ENCODE data around the gene MYLK. TPM values are rescaled to one million over a fixed set of nuclear protein-coding genes. Genes with fewer than 3 reads are reported as not detected.
"Not testable (repeated sequence)": the region's sequence is repeated elsewhere in the genome, so short reads cannot be mapped to it uniquely, and the experiment has no call there.

The MYLK gene
- total RNA-seq, 1 donor from 2014 or later: 26.6 TPM

DNA sequence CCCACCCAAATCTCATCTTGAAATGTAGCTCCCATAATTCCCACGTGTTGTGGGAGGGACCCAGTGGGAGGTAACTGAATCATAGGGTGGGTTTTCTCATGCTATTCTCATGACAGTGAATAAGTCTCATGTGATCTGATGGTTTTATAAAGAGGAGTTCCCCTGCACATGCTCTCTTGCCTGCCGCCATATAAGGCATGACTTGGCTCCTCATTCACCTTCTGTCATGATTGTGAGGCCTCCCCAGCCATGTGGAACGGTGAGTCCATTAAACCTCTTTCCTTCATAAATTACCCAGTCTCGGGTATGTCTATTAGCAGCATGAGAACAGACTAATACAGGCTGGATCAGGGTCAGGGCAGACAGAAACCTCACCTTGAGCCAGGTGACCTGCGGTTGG, 145.6 kb downstream of the MYLK start:
- H3K9ac ChIP-seq (ENCODE audit: low read depth in 1 of 3, low read length in 3 of 3); H3K27ac ChIP-seq (ENCODE audit: low read depth, low read length); H3K27me3 ChIP-seq (ENCODE audit: control insufficient read depth in 3 of 3, insufficient read depth in 3 of 3, low read length in 3 of 3); H3K4me3 ChIP-seq (ENCODE audit: low read length in 3 of 3); H3K4me1 ChIP-seq (ENCODE audit: control insufficient read depth in 3 of 3, insufficient read depth in 3 of 3, low read length in 3 of 3); H3K36me3 ChIP-seq (ENCODE audit: control insufficient read depth in 3 of 3, insufficient read depth in 3 of 3, low read length in 3 of 3); H3K9me3 ChIP-seq (ENCODE audit: control insufficient read depth in 3 of 3, low read length in 3 of 3): not testable (repeated sequence)

GRCh38 chr3:123737168-123737567, 147.0 kb downstream of the MYLK start:
- Histone ChIP-seq H3K4me3 (ENCODE audit: low read length in 3 of 3) (no peak overlapping the region), H3K4me1 (ENCODE audit: control insufficient read depth in 3 of 3, insufficient read depth in 3 of 3, low read length in 3 of 3) (no peaks in the 10 kb centered on the region), H3K27ac (ENCODE audit: low read depth, low read length) (no peak overlapping the region), H3K27me3 (ENCODE audit: control insufficient read depth in 3 of 3, insufficient read depth in 3 of 3, low read length in 3 of 3) (no peaks in the 10 kb centered on the region), H3K9me3 (ENCODE audit: control insufficient read depth in 3 of 3, low read length in 3 of 3) (no peaks in the 10 kb centered on the region), H3K9ac (ENCODE audit: low read depth in 1 of 3, low read length in 3 of 3) (no peak overlapping the region), H3K36me3 (ENCODE audit: control insufficient read depth in 3 of 3, insufficient read depth in 3 of 3, low read length in 3 of 3) (no peaks in the 10 kb centered on the region)

DNA sequence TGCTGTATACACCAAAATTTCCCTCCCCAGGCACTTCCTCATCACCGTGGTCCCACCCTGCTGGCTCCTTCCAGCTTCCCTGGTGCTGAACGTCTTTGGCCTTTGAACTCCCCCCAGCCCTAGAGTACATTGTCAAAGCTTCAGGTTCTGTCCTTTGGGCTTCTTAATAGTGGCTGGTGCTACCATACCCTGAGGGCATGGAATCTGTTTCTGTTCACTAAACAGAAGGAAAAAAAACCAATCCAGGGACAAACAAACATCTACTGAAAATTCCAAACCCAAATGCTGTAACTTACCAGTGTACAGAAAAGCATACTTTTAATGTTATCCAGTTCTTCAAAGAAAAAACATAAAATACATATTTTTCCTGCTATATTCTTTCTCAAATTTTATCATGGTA, 148.7 kb downstream of the MYLK start:
- H3K36me3 ChIP-seq (ENCODE audit: control insufficient read depth in 3 of 3, insufficient read depth in 3 of 3, low read length in 3 of 3): no peaks in the 10 kb centered on the region
- no peaks in the 10 kb centered on the region for H3K27me3 ChIP-seq (ENCODE audit: control insufficient read depth in 3 of 3, insufficient read depth in 3 of 3, low read length in 3 of 3)
- no peaks in the 10 kb centered on the region for H3K9me3 ChIP-seq (ENCODE audit: control insufficient read depth in 3 of 3, low read length in 3 of 3)
- H3K27ac ChIP-seq (ENCODE audit: low read depth, low read length): no peak overlapping the region
- no peak overlapping the region for H3K4me3 ChIP-seq (ENCODE audit: low read length in 3 of 3)
- H3K9ac ChIP-seq (ENCODE audit: low read depth in 1 of 3, low read length in 3 of 3): no peak overlapping the region
- H3K4me1 ChIP-seq (ENCODE audit: control insufficient read depth in 3 of 3, insufficient read depth in 3 of 3, low read length in 3 of 3): no peaks in the 10 kb centered on the region

GRCh38 chr3:123734527-123734902, 149.6 kb downstream of the MYLK start:
- H3K9ac ChIP-seq (ENCODE audit: low read depth in 1 of 3, low read length in 3 of 3): no peak overlapping the region

DNA sequence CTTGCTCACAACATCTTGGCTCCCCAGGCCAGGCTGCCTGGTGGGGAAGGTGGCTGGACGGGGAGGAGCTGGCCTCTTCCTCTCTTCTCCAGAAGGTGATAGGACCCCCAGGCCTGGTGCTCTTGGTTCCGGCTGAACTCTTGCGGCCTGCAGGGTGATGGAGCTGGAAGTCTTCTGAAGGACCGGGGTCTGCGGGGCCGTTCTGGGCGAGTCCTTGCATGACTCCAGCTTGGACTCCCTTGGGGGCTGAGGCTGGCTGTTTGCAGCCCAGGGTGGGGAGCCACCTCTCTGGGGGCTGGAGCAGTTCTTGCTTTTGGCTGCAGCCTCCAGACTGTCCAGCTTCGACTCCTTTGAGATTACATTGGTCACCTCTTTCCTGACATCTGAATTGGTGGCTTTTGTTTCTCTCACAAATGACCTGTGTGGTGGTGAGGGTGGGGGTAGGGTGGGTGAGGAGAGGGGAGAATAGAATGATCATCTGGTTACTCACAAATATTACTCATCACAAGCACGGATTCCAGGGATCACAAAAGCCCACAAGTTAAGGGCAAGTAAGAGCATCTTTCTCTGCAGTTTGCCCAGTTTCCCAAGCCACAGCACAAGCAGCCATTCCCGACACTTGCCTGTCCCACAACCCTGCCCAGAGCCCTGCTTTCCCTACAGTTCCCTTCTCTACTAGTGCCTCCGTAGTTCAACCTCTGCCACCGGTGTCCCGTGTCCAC, 150.2 kb downstream of the MYLK start:
- H3K27me3 ChIP-seq (ENCODE audit: control insufficient read depth in 3 of 3, insufficient read depth in 3 of 3, low read length in 3 of 3): no peaks in the 10 kb centered on the region
- H3K27ac ChIP-seq (ENCODE audit: low read depth, low read length): no peak overlapping the region
- H3K4me1 ChIP-seq (ENCODE audit: control insufficient read depth in 3 of 3, insufficient read depth in 3 of 3, low read length in 3 of 3): no peaks in the 10 kb centered on the region
- no peak overlapping the region for H3K4me3 ChIP-seq (ENCODE audit: low read length in 3 of 3)
- H3K36me3 ChIP-seq (ENCODE audit: control insufficient read depth in 3 of 3, insufficient read depth in 3 of 3, low read length in 3 of 3): no peaks in the 10 kb centered on the region
- H3K9ac ChIP-seq (ENCODE audit: low read depth in 1 of 3, low read length in 3 of 3): no peak overlapping the region
- H3K9me3 ChIP-seq (ENCODE audit: control insufficient read depth in 3 of 3, low read length in 3 of 3): no peaks in the 10 kb centered on the region

More at GRCh38 chr3:123734527-123734902, 149.6 kb downstream of the MYLK start:
- Histone ChIP-seq H3K4me3 (ENCODE audit: low read length in 3 of 3) (no peak overlapping the region), H3K9me3 (ENCODE audit: control insufficient read depth in 3 of 3, low read length in 3 of 3) (no peaks in the 10 kb centered on the region), H3K27ac (ENCODE audit: low read depth, low read length) (no peak overlapping the region), H3K27me3 (ENCODE audit: control insufficient read depth in 3 of 3, insufficient read depth in 3 of 3, low read length in 3 of 3) (no peaks in the 10 kb centered on the region), H3K36me3 (ENCODE audit: control insufficient read depth in 3 of 3, insufficient read depth in 3 of 3, low read length in 3 of 3) (no peaks in the 10 kb centered on the region), H3K4me1 (ENCODE audit: control insufficient read depth in 3 of 3, insufficient read depth in 3 of 3, low read length in 3 of 3) (no peaks in the 10 kb centered on the region)

- H3K9ac ChIP-seq (ENCODE audit: low read depth in 1 of 3, low read length in 3 of 3): no peak overlapping the region
- H3K27me3 ChIP-seq (ENCODE audit: control insufficient read depth in 3 of 3, insufficient read depth in 3 of 3, low read length in 3 of 3): no peaks in the 10 kb centered on the region
Observed at GRCh38 chr3:123733341-123733740, 150.8 kb downstream of the MYLK start.

DNA sequence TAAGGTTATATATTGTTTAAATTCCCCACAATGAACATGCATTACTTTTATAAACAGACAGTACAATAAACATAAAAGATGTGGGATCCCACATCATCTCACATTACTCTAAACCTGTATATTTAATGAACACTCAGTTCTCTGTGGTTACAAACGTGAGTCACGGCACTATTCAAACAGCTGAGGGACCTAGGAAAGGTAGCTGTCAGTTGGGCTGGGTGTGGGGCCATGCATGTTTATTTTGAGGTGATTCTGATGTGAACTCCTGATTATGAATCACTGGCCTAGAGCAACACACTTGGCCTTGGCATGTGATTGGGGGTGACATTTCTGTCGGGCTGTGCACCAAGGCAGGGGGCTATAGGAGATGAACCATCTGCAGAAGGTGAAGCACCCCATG, 151.7 kb downstream of the MYLK start:
- H3K9ac ChIP-seq (ENCODE audit: low read depth in 1 of 3, low read length in 3 of 3): no peak overlapping the region

More at GRCh38 chr3:123733341-123733740, 150.8 kb downstream of the MYLK start:
- Histone ChIP-seq H3K4me3 (ENCODE audit: low read length in 3 of 3) (no peak overlapping the region), H3K9me3 (ENCODE audit: control insufficient read depth in 3 of 3, low read length in 3 of 3) (no peaks in the 10 kb centered on the region), H3K27ac (ENCODE audit: low read depth, low read length) (no peak overlapping the region), H3K36me3 (ENCODE audit: control insufficient read depth in 3 of 3, insufficient read depth in 3 of 3, low read length in 3 of 3) (no peaks in the 10 kb centered on the region), H3K4me1 (ENCODE audit: control insufficient read depth in 3 of 3, insufficient read depth in 3 of 3, low read length in 3 of 3) (no peaks in the 10 kb centered on the region)

GRCh38 chr3:123730829-123731228, 153.3 kb downstream of the MYLK start:
- no peak overlapping the region for H3K4me3 ChIP-seq (ENCODE audit: low read length in 3 of 3)
- H3K27me3 ChIP-seq (ENCODE audit: control insufficient read depth in 3 of 3, insufficient read depth in 3 of 3, low read length in 3 of 3): no peaks in the 10 kb centered on the region
- no peak overlapping the region for H3K9ac ChIP-seq (ENCODE audit: low read depth in 1 of 3, low read length in 3 of 3)
- H3K4me1 ChIP-seq (ENCODE audit: control insufficient read depth in 3 of 3, insufficient read depth in 3 of 3, low read length in 3 of 3): no peaks in the 10 kb centered on the region
- no peaks in the 10 kb centered on the region for H3K9me3 ChIP-seq (ENCODE audit: control insufficient read depth in 3 of 3, low read length in 3 of 3)
- no peak overlapping the region for H3K27ac ChIP-seq (ENCODE audit: low read depth, low read length)
- no peaks in the 10 kb centered on the region for H3K36me3 ChIP-seq (ENCODE audit: control insufficient read depth in 3 of 3, insufficient read depth in 3 of 3, low read length in 3 of 3)

More for the DNA sequence above, 151.7 kb downstream of the MYLK start:
- Histone ChIP-seq H3K9me3 (ENCODE audit: control insufficient read depth in 3 of 3, low read length in 3 of 3) (no peaks in the 10 kb centered on the region), H3K36me3 (ENCODE audit: control insufficient read depth in 3 of 3, insufficient read depth in 3 of 3, low read length in 3 of 3) (no peaks in the 10 kb centered on the region), H3K27me3 (ENCODE audit: control insufficient read depth in 3 of 3, insufficient read depth in 3 of 3, low read length in 3 of 3) (no peaks in the 10 kb centered on the region), H3K4me3 (ENCODE audit: low read length in 3 of 3) (no peak overlapping the region), H3K4me1 (ENCODE audit: control insufficient read depth in 3 of 3, insufficient read depth in 3 of 3, low read length in 3 of 3) (no peaks in the 10 kb centered on the region), H3K27ac (ENCODE audit: low read depth, low read length) (no peak overlapping the region)

- no peak overlapping the region for H3K27ac ChIP-seq (ENCODE audit: low read depth, low read length)
- H3K27me3 ChIP-seq (ENCODE audit: control insufficient read depth in 3 of 3, insufficient read depth in 3 of 3, low read length in 3 of 3): no peaks in the 10 kb centered on the region
- H3K9me3 ChIP-seq (ENCODE audit: control insufficient read depth in 3 of 3, low read length in 3 of 3): no peaks in the 10 kb centered on the region
- no peak overlapping the region for H3K4me3 ChIP-seq (ENCODE audit: low read length in 3 of 3)
- H3K36me3 ChIP-seq (ENCODE audit: control insufficient read depth in 3 of 3, insufficient read depth in 3 of 3, low read length in 3 of 3): no peaks in the 10 kb centered on the region
- H3K9ac ChIP-seq (ENCODE audit: low read depth in 1 of 3, low read length in 3 of 3): no peak overlapping the region
- no peaks in the 10 kb centered on the region for H3K4me1 ChIP-seq (ENCODE audit: control insufficient read depth in 3 of 3, insufficient read depth in 3 of 3, low read length in 3 of 3)
Observed at GRCh38 chr3:123728991-123729390, 155.1 kb downstream of the MYLK start.

DNA sequence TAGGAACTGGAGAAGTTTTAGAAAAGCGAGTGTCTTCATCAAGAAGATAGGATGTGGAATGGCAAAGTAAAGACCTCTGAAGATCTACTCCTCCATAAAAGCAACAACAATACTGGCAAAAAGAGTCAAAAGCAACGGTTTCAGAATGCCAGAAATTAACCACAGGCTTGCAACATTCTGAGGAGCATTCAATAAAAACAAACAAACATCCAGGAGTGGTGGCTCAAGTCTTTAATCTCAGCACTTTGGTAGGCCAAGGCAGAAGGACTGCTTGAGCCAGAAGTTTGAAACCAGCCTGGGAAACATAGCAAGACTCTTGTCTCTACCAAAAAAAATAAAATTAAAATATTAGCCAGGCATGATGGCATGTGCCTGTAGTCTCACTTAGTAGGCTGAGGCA, 156.1 kb downstream of the MYLK start:
- no peaks in the 10 kb centered on the region for H3K9me3 ChIP-seq (ENCODE audit: control insufficient read depth in 3 of 3, low read length in 3 of 3)
- H3K27ac ChIP-seq (ENCODE audit: low read depth, low read length): no peak overlapping the region
- no peak overlapping the region for H3K4me3 ChIP-seq (ENCODE audit: low read length in 3 of 3)
- no peaks in the 10 kb centered on the region for H3K27me3 ChIP-seq (ENCODE audit: control insufficient read depth in 3 of 3, insufficient read depth in 3 of 3, low read length in 3 of 3)
- no peaks in the 10 kb centered on the region for H3K36me3 ChIP-seq (ENCODE audit: control insufficient read depth in 3 of 3, insufficient read depth in 3 of 3, low read length in 3 of 3)
- H3K4me1 ChIP-seq (ENCODE audit: control insufficient read depth in 3 of 3, insufficient read depth in 3 of 3, low read length in 3 of 3): peaks cover 0 to 5% (median 0%) of the 10 kb centered on the region in 3 donors
- no peak overlapping the region for H3K9ac ChIP-seq (ENCODE audit: low read depth in 1 of 3, low read length in 3 of 3)

Data from skeletal muscle tissue (tissue), 4 donors.